GM18870 (cell line): Measurements from ENCODE around the gene ZNF423.
"Not testable (repeated sequence)": the region's sequence is repeated elsewhere in the genome, so short reads cannot be mapped to it uniquely, and the experiment has no call there.

Experiments
- ATAC-seq: cut with Tn5 transposase; IDR thresholded peaks from one replicate; pipeline ENCODE4 v1.9.1; 2021; ENCODE audit warnings: moderate library complexity; ENCODE audit not compliant: unreplicated experiment

ZNF423 gene

GRCh38 chr16:49523435-49524159 lies 332.3 kb downstream of the ZNF423 start:
- ATAC-seq = no peak

DNA sequence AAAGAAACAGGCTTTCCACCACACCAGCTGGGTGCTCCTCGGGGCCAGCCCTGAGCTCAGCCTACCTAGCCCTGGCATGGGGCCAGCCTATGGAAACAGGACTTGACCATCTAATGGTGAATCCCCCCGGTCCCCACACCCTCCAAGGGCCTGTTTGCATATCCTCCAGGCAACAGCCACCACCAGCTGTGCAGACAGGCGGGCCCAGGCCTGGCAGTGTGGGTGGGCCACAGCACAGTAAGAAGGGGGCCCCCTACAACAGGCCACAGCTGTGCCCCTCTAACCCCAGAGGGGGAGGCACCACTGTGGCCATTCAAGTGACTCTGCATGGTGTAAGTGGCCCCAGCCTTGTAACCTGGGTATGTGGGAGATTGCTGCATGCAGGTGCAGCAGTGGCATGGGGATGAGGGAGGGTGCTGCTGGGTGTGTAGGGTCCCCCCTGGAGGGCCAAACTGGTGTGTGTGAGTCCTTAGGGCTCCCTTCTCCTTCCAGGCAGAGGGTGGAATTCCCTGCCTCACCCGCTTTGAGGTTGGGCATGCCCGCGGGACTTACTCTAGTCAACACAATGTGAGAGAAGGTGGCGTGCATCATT lies 334.1 kb downstream of the ZNF423 start:
- no peak for ATAC-seq

DNA sequence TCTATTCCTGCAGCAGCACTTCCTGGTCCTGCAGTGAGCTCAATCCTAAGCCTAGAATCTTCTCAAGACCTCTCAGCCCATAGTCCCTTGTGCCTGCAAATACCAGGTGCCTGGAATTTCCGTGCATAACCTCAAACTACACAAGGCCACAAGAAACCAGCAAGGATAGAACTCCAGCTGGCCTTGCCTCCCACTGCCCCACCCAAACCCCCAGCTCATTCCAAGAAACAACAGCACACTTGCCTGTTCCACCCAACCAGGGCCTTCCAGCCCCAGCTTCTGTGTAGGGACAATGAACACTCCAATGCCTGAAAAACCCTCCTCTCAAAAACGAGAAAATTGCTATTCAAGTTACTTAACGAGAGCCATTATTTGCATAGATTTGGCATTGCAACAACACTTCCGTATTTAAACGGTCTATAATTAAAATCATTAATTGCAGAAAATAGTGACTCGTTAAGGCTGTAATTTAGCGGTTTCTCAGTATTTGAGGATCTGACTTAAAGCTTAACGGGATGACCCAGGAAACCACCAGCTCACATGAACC lies 335.3 kb downstream of the ZNF423 start:
- no peak for ATAC-seq

DNA sequence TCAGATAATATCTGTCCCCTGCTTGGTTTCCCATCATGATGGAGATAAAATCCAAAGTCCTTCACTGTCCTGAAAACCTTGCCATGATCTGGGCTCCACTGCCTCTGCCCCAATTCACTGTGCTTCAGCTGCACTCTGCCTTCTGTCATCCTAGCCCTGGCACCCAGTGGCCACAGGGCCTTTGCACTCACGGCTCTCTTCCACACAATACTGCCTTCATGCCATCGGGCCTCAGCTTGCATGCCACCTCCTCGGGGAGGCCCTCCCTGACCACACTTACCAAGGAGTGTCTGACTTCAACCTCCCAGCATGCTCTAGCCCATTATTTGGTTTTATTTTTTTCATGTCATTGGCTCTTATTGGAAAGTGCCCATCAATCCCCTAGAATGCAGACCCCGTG lies 336.2 kb downstream of the ZNF423 start:
- no peak for ATAC-seq

- ATAC-seq = no peak
Observed at GRCh38 chr16:49519008-49519656, 336.8 kb downstream of the ZNF423 start.

DNA sequence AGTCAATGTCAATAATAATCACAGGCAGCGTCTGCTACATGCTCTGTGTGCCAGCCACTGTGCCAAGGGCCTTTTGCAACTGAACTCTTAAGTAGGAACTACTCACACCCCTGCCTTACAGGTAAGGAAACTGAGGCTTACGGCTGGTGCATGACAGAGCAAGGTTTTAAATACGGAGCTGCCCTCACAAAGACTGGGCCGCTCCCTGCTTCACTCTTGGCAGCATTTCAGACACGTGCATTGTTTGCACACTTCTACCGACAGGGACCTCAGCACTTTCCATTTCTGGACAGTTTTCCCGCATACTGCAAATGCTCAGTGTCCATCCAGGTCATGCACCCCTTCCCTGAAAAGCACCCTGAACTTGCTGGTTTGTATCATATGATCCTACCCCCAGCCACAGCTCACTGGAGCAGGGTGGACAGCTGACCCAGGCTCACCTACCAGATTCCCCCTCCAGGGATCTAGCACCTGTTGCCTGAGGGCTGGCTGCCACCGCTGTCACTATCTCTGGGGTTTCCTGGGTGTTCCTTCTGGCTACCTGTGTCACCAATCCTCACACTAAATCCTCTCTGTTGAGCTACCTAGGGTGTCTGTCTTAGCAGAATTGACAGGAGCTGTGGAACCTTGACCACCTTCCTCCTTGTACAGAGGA lies 339.4 kb downstream of the ZNF423 start:
- no peak for ATAC-seq

DNA sequence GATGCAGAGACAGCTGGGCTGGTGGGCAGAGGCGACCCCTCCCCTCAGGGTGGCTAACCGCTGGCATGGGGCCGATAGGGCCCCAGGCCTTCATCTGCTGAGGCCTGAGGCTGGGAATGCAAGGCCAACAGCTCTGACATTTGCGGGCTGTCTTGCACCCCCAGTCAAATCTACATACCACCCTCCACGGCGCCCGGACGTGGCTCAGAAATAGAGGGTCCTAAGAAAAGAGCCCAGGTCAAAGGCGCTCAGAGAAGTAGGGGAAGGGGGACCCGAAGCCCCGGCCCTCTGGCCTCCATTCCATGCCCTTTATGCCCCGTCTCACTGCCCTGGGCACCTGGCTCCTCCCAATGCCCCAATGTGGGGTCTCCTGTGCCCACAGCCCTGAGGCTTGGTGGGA lies 340.1 kb downstream of the ZNF423 start:
- no peak for ATAC-seq

DNA sequence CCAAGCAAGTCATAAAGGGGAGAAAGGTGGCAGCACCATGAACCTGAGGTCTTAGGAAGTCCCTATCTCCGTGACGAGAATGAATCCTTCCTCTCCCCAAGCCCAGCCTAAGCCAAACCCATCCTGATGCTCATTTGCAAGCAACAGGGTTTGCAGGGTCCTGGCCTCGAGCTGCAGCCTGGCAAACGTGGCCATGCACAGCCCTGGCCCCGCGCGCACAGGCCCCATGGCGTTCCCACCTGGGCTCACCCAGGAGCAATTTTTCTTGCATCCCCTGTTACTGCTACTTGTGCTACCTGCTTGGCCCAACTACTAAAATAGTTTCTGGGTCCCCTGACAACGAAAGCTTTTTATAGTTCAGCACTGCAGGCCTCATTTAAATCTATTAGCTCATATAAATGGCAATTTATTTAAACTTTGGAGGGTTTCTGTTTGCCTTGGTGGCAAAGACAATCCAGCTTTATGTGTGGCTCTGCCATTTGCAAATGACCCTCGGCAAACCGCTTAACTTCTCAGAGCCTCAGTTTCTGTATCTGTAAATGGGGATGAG lies 340.8 kb downstream of the ZNF423 start:
- no peak for ATAC-seq

- ATAC-seq = no peak
Observed at GRCh38 chr16:49514073-49514980, 341.6 kb downstream of the ZNF423 start.

- ATAC-seq = no peak
Observed at GRCh38 chr16:49513040-49513439, 342.9 kb downstream of the ZNF423 start.

- no peak for ATAC-seq
Observed at GRCh38 chr16:49510654-49511305, 345.1 kb downstream of the ZNF423 start.

- ATAC-seq = no peak
Observed at GRCh38 chr16:49510141-49510540, 345.8 kb downstream of the ZNF423 start.

GRCh38 chr16:49506058-49507013 lies 349.6 kb downstream of the ZNF423 start:
- not testable (repeated sequence) for ATAC-seq

GRCh38 chr16:49505556-49505955 lies 350.4 kb downstream of the ZNF423 start:
- ATAC-seq = no peak

- no peak for ATAC-seq
Observed at GRCh38 chr16:49504626-49505025, 351.3 kb downstream of the ZNF423 start.

GRCh38 chr16:49504023-49504364 lies 351.9 kb downstream of the ZNF423 start:
- ATAC-seq = no peak

- no peak for ATAC-seq
Observed at GRCh38 chr16:49503256-49504022, 352.5 kb downstream of the ZNF423 start.
